SU-DHL-6 (cell line): ENCODE measurements around the gene ADARB2.

Experiments
- EZH2phosphoT487 ChIP-seq: fragments of 200-600 bp; sonication (generic), shearing (Covaris generic); conservative IDR thresholded peaks from 2 replicates; pipeline ENCODE4 v1.6.1; 2018; ENCODE audit warnings: mild to moderate bottlenecking, antibody characterized with exemption, low read length, moderate library complexity, mixed read lengths
- TF ChIP-seq, protein P1 (sequence below): fragments of 200-600 bp; sonication (generic); IDR thresholded peaks from one replicate; pipeline ENCODE4 v1.5.1; 2017; ENCODE audit warnings: antibody characterized with exemption, mild to moderate bottlenecking, low read length, moderate library complexity; ENCODE audit not compliant: insufficient read depth, poor library complexity, severe bottlenecking

DNA sequence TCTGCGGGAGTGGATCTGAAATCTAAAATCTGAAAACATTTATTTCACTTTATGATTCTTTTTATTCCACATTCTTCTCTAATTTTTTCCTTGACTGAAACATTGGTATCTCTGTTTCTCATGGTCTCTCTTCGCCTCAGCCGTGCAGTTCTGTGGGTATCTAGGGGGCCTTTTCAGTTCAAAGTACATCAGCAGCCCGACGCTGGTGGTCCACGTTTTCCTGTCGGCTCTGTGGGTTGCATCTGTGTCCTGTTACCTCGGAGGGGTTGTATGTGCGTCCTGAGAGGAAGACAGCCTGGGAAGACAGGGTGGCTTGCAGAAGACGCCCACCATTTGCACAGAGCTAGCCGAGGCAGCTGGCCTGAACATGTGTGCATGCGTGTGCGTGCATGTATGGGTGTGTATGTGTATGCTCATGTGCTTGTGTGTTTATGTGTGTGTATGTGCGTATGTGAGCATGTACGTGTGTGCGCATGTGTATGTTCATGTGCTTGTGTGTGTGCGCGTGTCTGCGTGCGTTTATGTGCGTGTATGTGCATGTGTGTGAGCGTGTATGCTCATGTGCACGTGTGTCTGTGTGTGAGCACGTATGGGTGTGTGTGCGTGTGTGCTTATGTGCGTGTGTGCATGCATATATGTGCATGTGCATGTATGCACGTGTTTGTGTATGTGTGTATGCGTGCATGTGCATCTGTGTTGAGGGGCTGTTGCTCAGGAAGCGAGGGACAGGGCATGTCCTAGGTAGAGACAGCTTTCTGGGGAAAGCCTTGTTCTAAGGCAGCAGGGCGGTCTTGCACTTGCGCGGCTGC, 211.8 kb downstream of the ADARB2 start:
- TF ChIP-seq, protein P1, sequence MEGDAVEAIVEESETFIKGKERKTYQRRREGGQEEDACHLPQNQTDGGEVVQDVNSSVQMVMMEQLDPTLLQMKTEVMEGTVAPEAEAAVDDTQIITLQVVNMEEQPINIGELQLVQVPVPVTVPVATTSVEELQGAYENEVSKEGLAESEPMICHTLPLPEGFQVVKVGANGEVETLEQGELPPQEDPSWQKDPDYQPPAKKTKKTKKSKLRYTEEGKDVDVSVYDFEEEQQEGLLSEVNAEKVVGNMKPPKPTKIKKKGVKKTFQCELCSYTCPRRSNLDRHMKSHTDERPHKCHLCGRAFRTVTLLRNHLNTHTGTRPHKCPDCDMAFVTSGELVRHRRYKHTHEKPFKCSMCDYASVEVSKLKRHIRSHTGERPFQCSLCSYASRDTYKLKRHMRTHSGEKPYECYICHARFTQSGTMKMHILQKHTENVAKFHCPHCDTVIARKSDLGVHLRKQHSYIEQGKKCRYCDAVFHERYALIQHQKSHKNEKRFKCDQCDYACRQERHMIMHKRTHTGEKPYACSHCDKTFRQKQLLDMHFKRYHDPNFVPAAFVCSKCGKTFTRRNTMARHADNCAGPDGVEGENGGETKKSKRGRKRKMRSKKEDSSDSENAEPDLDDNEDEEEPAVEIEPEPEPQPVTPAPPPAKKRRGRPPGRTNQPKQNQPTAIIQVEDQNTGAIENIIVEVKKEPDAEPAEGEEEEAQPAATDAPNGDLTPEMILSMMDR: no peak
- no peak for TF ChIP-seq EZH2phosphoT487
